Stimulated activated CD8-positive, alpha-beta memory T cell treated with anti-CD3 and anti-CD28 coated beads, Interleukin-15, amount 100 ng/mL, for 4 hours (primary cell): ENCODE results near the gene ATP10D.
"Not testable (repeated sequence)": the region's sequence is repeated elsewhere in the genome, so short reads cannot be mapped to it uniquely, and the experiment has no call there.

Experiments
- DNase-seq, 2 donors: peaks; one replicate each; pipeline ENCODE4 v3.0.0-alpha.2; 2020; ENCODE audit warnings: low read depth in 2 of 2

ATP10D gene

DNA sequence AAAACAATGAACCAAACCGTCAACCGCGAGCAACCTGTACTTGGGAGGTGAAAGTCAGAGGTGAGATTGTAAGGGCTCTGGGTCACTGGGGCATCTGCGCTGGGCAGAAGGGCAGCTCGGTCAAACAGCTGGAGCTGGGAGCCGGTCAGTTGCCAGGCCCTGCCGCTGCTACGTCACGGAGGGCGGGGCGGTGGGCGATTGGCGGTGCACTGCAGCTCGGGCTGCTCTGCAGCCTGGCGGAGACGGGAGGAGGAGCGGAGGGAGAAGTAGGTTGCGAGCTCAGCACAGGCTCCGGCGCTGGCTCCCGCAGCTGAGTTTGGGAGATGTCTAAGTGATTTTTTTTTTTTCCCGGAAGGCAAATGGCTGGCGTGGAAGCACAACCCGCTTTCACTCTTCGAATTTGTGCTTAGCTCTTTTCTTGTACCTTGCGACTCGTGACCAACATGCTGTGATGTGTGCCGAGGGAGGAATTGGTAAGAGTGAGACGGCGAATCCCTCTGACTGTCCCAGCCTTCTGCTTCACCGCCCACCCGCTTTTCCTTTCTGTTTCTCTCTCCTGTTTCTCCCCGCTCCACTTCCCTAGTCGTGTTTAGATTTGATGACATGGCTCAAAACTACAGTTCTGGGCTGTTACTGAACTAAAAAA lies at the start of gene ATP10D:
Gene ATP10D, plus strand, starts transcription at position 229 of the 646 bp plus-strand sequence. CDS start 27,266 bp downstream, outside the sequence.
- DNase-seq, result peak; percentile 49 to 57

DNA sequence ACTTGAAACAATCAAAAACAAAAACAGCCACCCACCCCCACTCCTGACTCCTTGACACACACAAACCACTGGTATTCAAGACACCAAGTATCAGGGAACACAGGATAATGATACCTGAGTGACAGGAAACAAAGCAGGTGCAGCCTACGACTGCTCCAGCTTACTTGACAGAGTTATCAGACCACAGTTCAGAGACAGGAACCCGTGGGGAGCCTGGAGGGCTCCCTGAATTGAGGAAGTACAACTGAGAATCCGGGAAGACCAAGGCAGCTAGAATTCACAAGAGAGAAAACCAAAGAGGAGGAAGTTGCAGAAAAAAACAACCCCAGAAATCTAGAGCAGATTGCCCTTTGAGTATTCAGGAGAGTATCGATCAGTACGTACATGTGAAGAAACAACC lies 42.1 kb upstream of the ATP10D start:
- DNase-seq, result no peak

DNA sequence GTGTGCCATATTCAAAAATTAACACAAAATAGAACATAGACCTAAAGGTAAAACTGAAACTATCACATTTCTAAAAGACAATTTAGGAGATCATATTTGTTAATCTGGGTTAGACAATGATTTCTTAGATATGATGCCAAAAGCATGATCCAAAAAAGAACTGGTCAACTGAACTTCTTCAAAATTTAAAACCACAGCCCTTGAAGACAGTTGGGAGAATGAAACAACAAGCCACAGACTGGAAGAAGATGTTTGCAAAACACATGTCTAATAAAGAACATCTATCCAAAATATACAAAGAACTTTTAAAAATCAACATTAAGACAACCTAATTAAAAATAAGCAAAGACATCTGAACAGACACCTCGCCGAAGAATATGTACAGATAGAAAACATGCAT lies 41.0 kb upstream of the ATP10D start:
- no peak for DNase-seq

DNA sequence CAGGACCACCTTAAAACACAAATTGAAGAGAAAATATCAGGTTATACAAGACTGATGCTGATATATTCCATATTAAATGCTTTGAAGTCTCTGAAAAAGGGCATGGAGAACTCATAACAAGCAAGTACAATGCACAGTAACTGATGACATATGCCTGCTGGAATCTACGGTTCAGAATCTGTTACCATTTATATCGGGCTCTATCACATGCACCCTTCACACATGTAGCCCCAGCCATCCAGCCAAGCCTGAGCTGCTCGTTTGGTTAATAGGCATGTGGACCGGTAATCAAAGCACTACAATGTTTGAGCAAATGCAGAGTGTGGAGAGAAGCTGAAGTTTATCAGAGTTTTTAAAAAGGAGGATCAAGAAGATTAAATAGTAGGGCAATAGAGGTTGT lies 33.4 kb upstream of the ATP10D start:
- DNase-seq, result no peak

- no peak for DNase-seq
Measured at GRCh38 chr4:47462799-47463234, 22.3 kb upstream of the ATP10D start.

GRCh38 chr4:47463235-47463956 lies 21.7 kb upstream of the ATP10D start, which contains the start of gene COMMD8:
TSS of gene COMMD8 (minus strand) at chr4:47463702. CDS start at chr4:47463651, 51 bp downstream.
- peak; percentile 92 to 96 for DNase-seq

DNA sequence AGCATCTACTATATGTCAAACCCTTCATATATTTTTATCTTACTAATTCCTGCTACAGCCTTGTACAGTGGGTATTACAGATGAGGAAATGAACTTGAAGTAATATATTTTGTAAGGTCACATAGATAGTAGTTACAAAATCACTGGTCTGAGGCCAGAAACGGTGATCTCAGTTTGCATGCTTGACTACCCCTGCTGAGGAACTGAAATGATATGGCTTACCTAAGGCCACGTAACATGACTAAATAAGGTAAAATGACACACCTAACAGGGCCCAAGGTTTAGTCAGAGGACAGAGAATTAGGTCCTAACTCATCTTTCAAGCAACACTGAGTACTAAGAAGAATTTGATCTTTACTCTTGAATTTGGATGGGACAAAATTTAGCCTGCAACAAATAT lies 20.1 kb upstream of the ATP10D start:
- DNase-seq, result no peak

GRCh38 chr4:47466056-47466785 lies 18.9 kb upstream of the ATP10D start:
- no peak for DNase-seq

GRCh38 chr4:47468706-47469365 lies 16.2 kb upstream of the ATP10D start:
- DNase-seq, result no peak

GRCh38 chr4:47469951-47470350 lies 15.1 kb upstream of the ATP10D start:
- DNase-seq, result no peak

DNA sequence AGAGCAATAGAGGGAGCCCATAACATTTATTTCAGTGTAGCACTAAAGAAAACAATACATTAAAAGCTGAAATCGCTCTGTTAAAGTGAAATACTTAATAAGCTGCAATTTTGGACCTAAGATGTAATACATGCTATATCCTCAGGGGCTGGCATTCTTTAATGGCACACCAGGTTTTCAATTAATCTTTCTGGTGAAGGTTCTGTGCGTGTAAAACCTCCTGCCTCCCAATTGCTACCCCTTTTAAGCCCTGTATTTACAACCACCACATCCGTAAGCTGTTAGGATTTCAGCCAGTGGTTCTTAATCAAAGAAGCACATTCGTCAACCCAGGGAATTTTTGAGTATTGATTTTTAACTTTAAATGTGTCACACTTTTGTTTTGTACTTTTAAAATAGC lies 14.0 kb upstream of the ATP10D start:
- DNase-seq, result no peak

DNA sequence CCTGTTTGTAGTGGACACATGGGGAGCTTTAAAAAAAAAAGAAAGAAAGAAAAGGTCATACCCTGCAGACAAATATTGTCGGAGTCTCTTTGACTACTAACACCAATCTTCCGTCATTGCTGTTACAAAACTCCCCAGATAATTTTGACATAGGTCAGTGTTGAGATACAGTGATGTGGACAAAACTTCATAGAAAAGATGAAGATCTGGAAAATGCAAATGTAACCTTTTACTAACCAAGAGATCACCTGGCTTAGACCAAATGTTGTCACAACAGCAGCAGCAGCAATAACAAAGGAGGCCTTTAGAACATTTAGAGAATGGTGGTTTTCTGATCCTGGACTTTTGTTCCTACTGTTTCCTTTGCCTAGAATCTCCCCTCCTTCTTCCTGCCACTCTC lies 13.5 kb upstream of the ATP10D start:
- DNase-seq, result no peak

- DNase-seq, result no peak
Measured at GRCh38 chr4:47473141-47473750, 11.8 kb upstream of the ATP10D start.

GRCh38 chr4:47474799-47475198 lies 10.3 kb upstream of the ATP10D start:
- DNase-seq, result no peak

GRCh38 chr4:47475411-47475810 lies 9.7 kb upstream of the ATP10D start:
- no peak for DNase-seq

DNA sequence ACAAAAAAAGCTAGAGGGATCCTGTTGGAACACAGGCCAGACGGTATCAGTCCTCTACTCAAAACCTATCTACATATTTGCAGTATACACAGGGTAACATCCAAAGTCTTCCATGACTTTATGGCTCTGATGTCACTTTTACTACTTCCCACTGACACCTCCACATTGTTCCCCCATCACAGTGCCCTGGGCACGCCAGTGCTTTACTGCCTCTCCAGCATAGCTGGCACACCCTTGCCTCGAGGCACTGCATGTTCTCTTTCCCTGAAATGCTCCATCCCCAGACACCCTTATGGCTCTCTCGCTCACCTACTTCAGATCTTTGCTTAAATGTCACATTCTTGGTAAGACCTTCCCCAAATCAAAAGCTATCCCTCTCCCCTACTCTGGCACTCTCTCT lies 6.3 kb upstream of the ATP10D start:
- DNase-seq, result no peak

- DNase-seq, result no peak
Measured at GRCh38 chr4:47482326-47482725, 2.7 kb upstream of the ATP10D start.

GRCh38 chr4:47483745-47484144 lies 1.3 kb upstream of the ATP10D start:
- DNase-seq, result no peak

DNA sequence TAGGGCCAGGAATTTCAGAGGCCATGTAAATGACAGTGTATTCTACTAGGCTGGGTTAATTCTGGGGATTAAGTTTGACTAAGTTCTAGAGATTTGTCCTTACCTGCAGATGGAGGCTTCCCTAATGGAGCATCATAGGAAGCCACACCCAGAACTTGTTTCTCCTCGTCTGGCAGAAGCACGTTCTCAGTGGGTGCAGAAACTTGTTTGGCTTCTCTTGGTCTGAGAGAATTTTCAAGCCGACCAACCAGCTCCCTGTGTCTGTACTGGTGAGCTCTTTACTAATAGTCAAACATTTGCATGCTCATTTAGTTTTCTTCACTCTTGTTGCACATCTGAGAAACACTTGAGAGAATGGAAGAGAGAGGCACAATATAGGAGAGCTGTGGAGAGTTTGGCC lies 907 bp upstream of the ATP10D start:
- DNase-seq, result no peak

DNA sequence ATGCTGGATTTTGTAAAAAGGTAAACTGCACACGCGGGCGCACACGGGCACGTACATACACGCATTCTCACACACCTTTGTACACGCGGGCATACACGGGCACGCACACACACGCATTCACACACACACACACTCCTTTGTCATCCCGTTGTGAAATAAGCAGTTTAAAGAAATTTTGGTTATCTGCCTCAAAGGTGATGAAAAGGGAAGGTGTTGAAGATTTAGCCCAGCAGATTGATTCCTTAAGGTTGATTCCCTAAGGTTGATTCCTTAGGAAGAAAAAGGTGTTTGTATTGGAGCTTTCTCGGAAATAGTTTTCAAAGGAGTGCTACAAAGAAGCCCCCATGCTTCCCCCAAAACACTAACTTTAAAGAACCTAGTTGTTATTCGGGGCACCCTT lies 693 bp downstream of the ATP10D start:
- no peak for DNase-seq

DNA sequence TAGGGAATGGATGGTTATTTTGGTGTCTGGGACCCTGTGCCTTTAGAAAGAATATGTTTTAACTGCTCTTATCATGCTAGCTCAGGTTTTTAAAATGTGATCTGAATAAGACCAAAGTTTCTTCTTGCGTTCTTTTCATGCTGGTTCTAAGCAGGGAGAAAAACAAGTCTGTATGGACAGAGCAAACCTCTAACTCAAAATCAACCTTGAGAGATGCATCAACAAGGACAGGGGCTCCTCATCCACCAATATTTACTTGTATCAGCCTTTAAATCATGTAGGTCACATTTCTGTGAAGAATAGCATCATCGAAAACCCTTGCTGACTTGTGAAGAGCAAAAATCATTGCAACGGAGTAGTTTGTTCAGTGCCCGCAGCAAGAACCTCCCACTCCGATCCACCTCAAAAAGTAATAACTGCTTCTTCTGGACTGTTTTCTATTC lies 1.2 kb downstream of the ATP10D start:
- no peak for DNase-seq

DNA sequence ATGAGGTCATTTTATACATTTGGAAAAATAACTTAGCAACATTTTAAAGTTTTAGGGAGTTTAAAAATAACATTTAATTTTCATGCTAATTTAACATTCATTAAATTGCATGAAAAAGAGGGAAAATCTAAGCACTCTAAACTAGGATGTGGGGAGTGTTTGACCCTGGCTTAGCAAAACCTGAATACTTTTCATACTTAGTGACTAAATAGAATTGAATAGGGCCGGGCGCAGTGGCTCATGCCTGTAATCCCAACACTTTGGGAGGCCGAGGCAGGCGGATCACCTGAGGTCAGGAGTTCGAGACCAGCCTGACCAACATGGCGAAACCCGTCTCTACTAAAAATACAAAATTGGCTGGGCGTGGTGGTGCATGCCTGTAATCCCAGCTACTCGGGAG lies 1.7 kb downstream of the ATP10D start:
- DNase-seq, result not testable (repeated sequence)
